Activated naive CD8-positive, alpha-beta T cell treated with anti-CD3 and anti-CD28 coated beads, Interleukin-2, amount 10 ng/mL, durations not matched to agents 7 days and 5 days (primary cell): Measurements from ENCODE around the gene PDE4B. TPM values are rescaled to one million over a fixed set of nuclear protein-coding genes. Genes with fewer than 3 reads are reported as not detected.

Experiments
- ATAC-seq: fragments of 150-1000 bp; cut with Tn5 transposase; one replicate; pipeline ENCODE4 v1.10.0; 2021; ENCODE audit warnings: low read depth, moderate library complexity
- POLR2A ChIA-PET: fragments of 350-600 bp; sonication (Branson Sonifier 250); formaldehyde crosslinking; loops from one replicate; lab custom pipeline; 2021; ENCODE audit warnings: antibody characterized with exemption; lab: Charles Lee
- DNase-seq: peaks from one replicate; pipeline ENCODE4 v3.0.0; 2021
- H3K27ac Mint-ChIP-seq: one replicate; pipeline ENCODE4 v1.8.0; 2022; ENCODE audit warnings: mild to moderate bottlenecking, mixed read lengths
- H3K27me3 Mint-ChIP-seq: one replicate; pipeline ENCODE4 v1.8.0; 2022; ENCODE audit warnings: mild to moderate bottlenecking, moderate library complexity, mixed read lengths
- H3K36me3 Mint-ChIP-seq: one replicate; pipeline ENCODE4 v1.8.0; 2021; ENCODE audit warnings: mild to moderate bottlenecking, mixed read lengths
- H3K4me1 Mint-ChIP-seq: one replicate; pipeline ENCODE4 v1.8.0; 2021; ENCODE audit warnings: mixed read lengths
- H3K4me3 Mint-ChIP-seq: one replicate; pipeline ENCODE4 v1.8.0; 2022; ENCODE audit warnings: mild to moderate bottlenecking, moderate library complexity, mixed read lengths
- H3K9me3 Mint-ChIP-seq: one replicate; pipeline ENCODE4 v1.8.0; 2021; ENCODE audit warnings: mixed read lengths
- total RNA-seq, 2 experiments: library from RNA; stranded (reverse); gene quantifications; one replicate each; pipeline ENCODE4 v1.2.3, GENCODE V29; 2021

Gene PDE4B
- total RNA-seq, 2 experiments from 2014 or later = 36.1 to 40.0 TPM

- ATAC-seq (no peak), DNase-seq (no peak)
- no peaks in the 10 kb centered on the region for H3K9me3 Mint-ChIP-seq
- H3K27me3 Mint-ChIP-seq = no peaks in the 10 kb centered on the region
- peaks cover 67% of the 10 kb centered on the region for H3K4me1 Mint-ChIP-seq
- peaks cover 25% of the 10 kb centered on the region for H3K36me3 Mint-ChIP-seq
- POLR2A ChIA-PET = interaction anchor here (0.7 to 1.6 kb wide), 4 partner anchors 12 to 101 kb away, joined by 3 to 6 read pairs (median 3); no protein-coding TSS in a partner anchor
- H3K4me3 Mint-ChIP-seq = peak overlapping the region; percentile 48
- H3K27ac Mint-ChIP-seq = peak overlapping the region; percentile 67
Measured at GRCh38 chr1:66343569-66344325, 551.1 kb downstream of the PDE4B start.

GRCh38 chr1:66346057-66346795, 553.5 kb downstream of the PDE4B start:
- ATAC-seq = no peak
- DNase-seq = no peak
- Mint-ChIP-seq H3K27me3 (no peaks in the 10 kb centered on the region), H3K4me3 (peak overlapping the region; percentile 41), H3K36me3 (peaks cover 21% of the 10 kb centered on the region), H3K4me1 (peaks cover 74% of the 10 kb centered on the region), H3K27ac (peak overlapping the region; percentile 59), H3K9me3 (no peaks in the 10 kb centered on the region)
- POLR2A ChIA-PET = interaction anchor here (1.1 to 1.3 kb wide), 3 partner anchors 10 to 72 kb away, joined by 3 to 4 read pairs (median 3); no protein-coding TSS in a partner anchor

GRCh38 chr1:66346873-66347272, 554.2 kb downstream of the PDE4B start:
- no peak for DNase-seq
- Mint-ChIP-seq H3K9me3 (no peaks in the 10 kb centered on the region), H3K4me3 (peak overlapping the region; percentile 41)

GRCh38 chr1:66348776-66349175, 556.1 kb downstream of the PDE4B start:
- H3K4me3 Mint-ChIP-seq = peak overlapping the region; percentile 83
- peak overlapping the region; percentile 2 for H3K27ac Mint-ChIP-seq
- ATAC-seq = no peak
- POLR2A ChIA-PET = interaction anchor here (4.7 kb wide), 1 partner anchor 16 kb away, joined by 19 read pairs; no protein-coding TSS in a partner anchor
- no peak for DNase-seq
- no peaks in the 10 kb centered on the region for H3K9me3 Mint-ChIP-seq
- H3K4me1 Mint-ChIP-seq = peaks cover 79% of the 10 kb centered on the region
- peaks cover 24% of the 10 kb centered on the region for H3K36me3 Mint-ChIP-seq
- H3K27me3 Mint-ChIP-seq = no peaks in the 10 kb centered on the region

More at GRCh38 chr1:66346873-66347272, 554.2 kb downstream of the PDE4B start:
- H3K27me3 Mint-ChIP-seq = no peaks in the 10 kb centered on the region
- no peak for ATAC-seq
- peaks cover 20% of the 10 kb centered on the region for H3K36me3 Mint-ChIP-seq
- peak overlapping the region; percentile 4 for H3K27ac Mint-ChIP-seq
- peaks cover 74% of the 10 kb centered on the region for H3K4me1 Mint-ChIP-seq
- POLR2A ChIA-PET = interaction anchor here (0.9 to 1.3 kb wide), 5 partner anchors 10 to 72 kb away, joined by 3 to 4 read pairs (median 3); no protein-coding TSS in a partner anchor

- DNase-seq (no peak), ATAC-seq (no peak)
- H3K36me3 Mint-ChIP-seq = peaks cover 20% of the 10 kb centered on the region
- no peaks in the 10 kb centered on the region for H3K27me3 Mint-ChIP-seq
- H3K4me1 Mint-ChIP-seq = peaks cover 76% of the 10 kb centered on the region
- H3K4me3 Mint-ChIP-seq = peak overlapping the region; percentile 83
- POLR2A ChIA-PET = interaction anchor here (1.6 to 4.7 kb wide), 3 partner anchors 12 to 96 kb away, joined by 11 to 32 read pairs (median 19); no protein-coding TSS in a partner anchor
- no peaks in the 10 kb centered on the region for H3K9me3 Mint-ChIP-seq
- H3K27ac Mint-ChIP-seq = peak overlapping the region; percentile 91
Measured at GRCh38 chr1:66349242-66349641, 556.5 kb downstream of the PDE4B start.

GRCh38 chr1:66350001-66350547, 557.4 kb downstream of the PDE4B start:
- Mint-ChIP-seq H3K36me3 (peaks cover 21% of the 10 kb centered on the region), H3K9me3 (no peaks in the 10 kb centered on the region), H3K27ac (peak overlapping the region; percentile 91), H3K4me1 (peaks cover 78% of the 10 kb centered on the region), H3K4me3 (peak overlapping the region; percentile 83), H3K27me3 (no peaks in the 10 kb centered on the region)
- ATAC-seq (peak; percentile 67), DNase-seq (no peak)
- POLR2A ChIA-PET = interaction anchor here (0.7 to 4.7 kb wide), 9 partner anchors 8 to 95 kb away, joined by 3 to 32 read pairs (median 5); no protein-coding TSS in a partner anchor

GRCh38 chr1:66351478-66351877, 558.8 kb downstream of the PDE4B start:
- H3K36me3 Mint-ChIP-seq = peaks cover 32% of the 10 kb centered on the region
- H3K4me3 Mint-ChIP-seq = peak overlapping the region; percentile 49
- peak overlapping the region; percentile 74 for H3K27ac Mint-ChIP-seq
- DNase-seq (no peak), ATAC-seq (peak; percentile 11)
- no peaks in the 10 kb centered on the region for H3K27me3 Mint-ChIP-seq
- H3K9me3 Mint-ChIP-seq = no peaks in the 10 kb centered on the region
- POLR2A ChIA-PET = interaction anchor here (2.7 to 4.7 kb wide), 2 partner anchors 14 to 19 kb away, joined by 19 to 32 read pairs; no protein-coding TSS in a partner anchor
- peaks cover 73% of the 10 kb centered on the region for H3K4me1 Mint-ChIP-seq

GRCh38 chr1:66351913-66352312, 559.2 kb downstream of the PDE4B start:
- Mint-ChIP-seq H3K4me3 (peak overlapping the region; percentile 49), H3K36me3 (peaks cover 32% of the 10 kb centered on the region), H3K27me3 (no peaks in the 10 kb centered on the region), H3K4me1 (peaks cover 71% of the 10 kb centered on the region), H3K27ac (peak overlapping the region; percentile 74), H3K9me3 (no peaks in the 10 kb centered on the region)
- peak; percentile 77 for ATAC-seq
- POLR2A ChIA-PET = interaction anchor here (2.7 to 4.7 kb wide), 2 partner anchors 15 to 20 kb away, joined by 19 to 32 read pairs; no protein-coding TSS in a partner anchor
- no peak for DNase-seq

- Mint-ChIP-seq H3K27me3 (no peaks in the 10 kb centered on the region), H3K4me1 (peaks cover 74% of the 10 kb centered on the region), H3K36me3 (peaks cover 35% of the 10 kb centered on the region), H3K9me3 (no peaks in the 10 kb centered on the region), H3K4me3 (no peak overlapping the region), H3K27ac (peak overlapping the region; percentile 17)
- ATAC-seq = no peak
- POLR2A ChIA-PET = interaction anchor here (4.7 kb wide), 1 partner anchor 21 kb away, joined by 19 read pairs; no protein-coding TSS in a partner anchor
- DNase-seq = no peak
Measured at GRCh38 chr1:66352792-66353191, 560.1 kb downstream of the PDE4B start.

- DNase-seq (no peak), ATAC-seq (no peak)
- POLR2A ChIA-PET = interaction anchor here (4.7 kb wide), 1 partner anchor 21 kb away, joined by 19 read pairs; no protein-coding TSS in a partner anchor
- Mint-ChIP-seq H3K36me3 (peaks cover 39% of the 10 kb centered on the region), H3K4me3 (no peak overlapping the region), H3K9me3 (no peaks in the 10 kb centered on the region), H3K4me1 (peaks cover 74% of the 10 kb centered on the region), H3K27me3 (no peaks in the 10 kb centered on the region), H3K27ac (peak overlapping the region; percentile 17)
Measured at GRCh38 chr1:66353257-66353656, 560.6 kb downstream of the PDE4B start.

- H3K27ac Mint-ChIP-seq = no peak overlapping the region
- POLR2A ChIA-PET = interaction anchor here (1.0 kb wide), 1 partner anchor 80 kb away, joined by 3 read pairs; no protein-coding TSS in a partner anchor
- peaks cover 73% of the 10 kb centered on the region for H3K4me1 Mint-ChIP-seq
- H3K27me3 Mint-ChIP-seq = no peaks in the 10 kb centered on the region
- H3K9me3 Mint-ChIP-seq = no peaks in the 10 kb centered on the region
- H3K36me3 Mint-ChIP-seq = peaks cover 42% of the 10 kb centered on the region
- no peak overlapping the region for H3K4me3 Mint-ChIP-seq
- DNase-seq (no peak), ATAC-seq (no peak)
Measured at GRCh38 chr1:66354311-66355201, 561.9 kb downstream of the PDE4B start.

- POLR2A ChIA-PET = interaction anchor here (2.0 kb wide), 1 partner anchor 14 kb away, joined by 5 read pairs; no protein-coding TSS in a partner anchor
- peaks cover 70% of the 10 kb centered on the region for H3K4me1 Mint-ChIP-seq
- H3K27ac Mint-ChIP-seq = no peak overlapping the region
- no peaks in the 10 kb centered on the region for H3K27me3 Mint-ChIP-seq
- H3K4me3 Mint-ChIP-seq = no peak overlapping the region
- no peak for DNase-seq
- no peak for ATAC-seq
- no peaks in the 10 kb centered on the region for H3K9me3 Mint-ChIP-seq
- peaks cover 42% of the 10 kb centered on the region for H3K36me3 Mint-ChIP-seq
Measured at GRCh38 chr1:66355756-66356155, 563.1 kb downstream of the PDE4B start.
